Measurements from ENCODE around the gene PROC.

DNA sequence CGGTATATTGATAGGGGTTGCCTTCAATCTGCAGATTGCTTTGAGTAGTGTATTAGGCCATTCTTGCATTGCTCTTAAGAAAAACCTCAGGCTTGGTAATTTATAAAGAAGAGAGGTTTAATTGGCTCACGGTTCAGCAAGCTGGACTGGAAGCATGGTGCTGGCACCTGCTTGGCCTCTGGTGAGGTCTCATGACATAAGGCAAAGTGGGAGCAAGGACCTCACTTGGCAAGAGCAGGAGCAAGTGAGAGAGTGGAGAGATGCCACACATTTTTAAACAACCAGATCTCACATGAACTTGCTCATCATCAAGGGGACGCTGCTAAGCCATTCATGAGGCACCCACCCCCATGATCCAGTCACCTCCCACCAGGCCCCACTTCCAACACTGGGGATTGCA is 35.4 kb upstream of the PROC start:
- TF ChIP-seq, protein P1, sequence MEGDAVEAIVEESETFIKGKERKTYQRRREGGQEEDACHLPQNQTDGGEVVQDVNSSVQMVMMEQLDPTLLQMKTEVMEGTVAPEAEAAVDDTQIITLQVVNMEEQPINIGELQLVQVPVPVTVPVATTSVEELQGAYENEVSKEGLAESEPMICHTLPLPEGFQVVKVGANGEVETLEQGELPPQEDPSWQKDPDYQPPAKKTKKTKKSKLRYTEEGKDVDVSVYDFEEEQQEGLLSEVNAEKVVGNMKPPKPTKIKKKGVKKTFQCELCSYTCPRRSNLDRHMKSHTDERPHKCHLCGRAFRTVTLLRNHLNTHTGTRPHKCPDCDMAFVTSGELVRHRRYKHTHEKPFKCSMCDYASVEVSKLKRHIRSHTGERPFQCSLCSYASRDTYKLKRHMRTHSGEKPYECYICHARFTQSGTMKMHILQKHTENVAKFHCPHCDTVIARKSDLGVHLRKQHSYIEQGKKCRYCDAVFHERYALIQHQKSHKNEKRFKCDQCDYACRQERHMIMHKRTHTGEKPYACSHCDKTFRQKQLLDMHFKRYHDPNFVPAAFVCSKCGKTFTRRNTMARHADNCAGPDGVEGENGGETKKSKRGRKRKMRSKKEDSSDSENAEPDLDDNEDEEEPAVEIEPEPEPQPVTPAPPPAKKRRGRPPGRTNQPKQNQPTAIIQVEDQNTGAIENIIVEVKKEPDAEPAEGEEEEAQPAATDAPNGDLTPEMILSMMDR (IDR thresholded peaks at IDR 0.05; ENCODE audit: borderline replicate concordance, extremely low read depth, low read length, poor library complexity, severe bottlenecking) = no peak
- no peak for TF ChIP-seq EZH2 (IDR thresholded peaks at IDR 0.05; ENCODE audit: borderline replicate concordance, low read depth, low read length, severe bottlenecking)

Data from DND-41 (cell line).